Urinary bladder (tissue), 4 donors: ENCODE results near the gene MBD6. TPM values are rescaled to one million over a fixed set of nuclear protein-coding genes. Genes with fewer than 3 reads are reported as not detected.

Source experiments
- DNase-seq: peaks from one replicate; pipeline ENCODE4 v3.0.0-alpha.2; 2015; ENCODE audit errors: extremely low spot score
- H3K27ac ChIP-seq: one replicate; pipeline ENCODE4 v1.5.1; 2013; ENCODE audit warnings: low read depth, mild to moderate bottlenecking, moderate library complexity
- H3K36me3 ChIP-seq: one replicate; pipeline ENCODE4 v1.6.1; 2013; ENCODE audit warnings: mild to moderate bottlenecking, moderate library complexity; ENCODE audit not compliant: insufficient read depth
- H3K4me1 ChIP-seq: one replicate; pipeline ENCODE4 v1.6.1; 2013; ENCODE audit warnings: mild to moderate bottlenecking, moderate library complexity; ENCODE audit not compliant: insufficient read depth
- H3K4me3 ChIP-seq: one replicate; pipeline ENCODE4 v1.5.1; 2013; ENCODE audit warnings: low read depth, low read length
- WGBS: extraction: QIAGEN DNeasy Blood & Tissue Kit; methylation state at CpG from one replicate; pipeline ENCODE4 v1.1.7; 2013; 5-methylcytosine and 5-hydroxymethylcytosine counted together
- polyA plus RNA-seq: library from polyadenylated mRNA; stranded (reverse); fragments of 200-250 nt; gene quantifications from one replicate; pipeline ENCODE4 v1.2.3, GENCODE V29; 2013
- total RNA-seq: library from RNA; depleted of rRNA; stranded (reverse); fragments of >200 nt; gene quantifications from one replicate; pipeline ENCODE4 v1.2.3, GENCODE V29; 2014
- donor health status: healthy with polysubstance abuse.
- donor health status: healthy.

The MBD6 gene
- 9.6 TPM for total RNA-seq
- 31.1 TPM for polyA plus RNA-seq

- Histone ChIP-seq H3K27ac (peak within 1 kb of the TSS; percentile 97), H3K4me3 (peak within 1 kb of the TSS; percentile 52), H3K4me1 (no peaks in the 10 kb centered on the region), H3K36me3 (no peaks in the 10 kb centered on the region)
- 1% methylated on average over 57 of the region's 57 CpGs for WGBS
- peak; percentile 59 for DNase-seq
Measured at GRCh38 chr12:57522011-57522886, at the start of gene MBD6. Gene MBD6, plus strand, starts transcription at chr12:57522824. Its CDS starts 1,480 bp downstream, at chr12:57524304.

GRCh38 chr12:57473392-57473791 is 49.2 kb upstream of the MBD6 start:
- 45% methylated on average over 3 of the region's 3 CpGs for WGBS
- DNase-seq = no peak
- H3K4me1 ChIP-seq = no peaks in the 10 kb centered on the region
- no peaks in the 10 kb centered on the region for H3K36me3 ChIP-seq
- no peak overlapping the region for H3K4me3 ChIP-seq
- no peak overlapping the region for H3K27ac ChIP-seq

- no peak overlapping the region for H3K27ac ChIP-seq
- H3K4me1 ChIP-seq = no peaks in the 10 kb centered on the region
- no peaks in the 10 kb centered on the region for H3K36me3 ChIP-seq
- 88% methylated on average over 5 of the region's 5 CpGs for WGBS
- DNase-seq = no peak
- H3K4me3 ChIP-seq = no peak overlapping the region
Measured at GRCh38 chr12:57473886-57474285, 48.7 kb upstream of the MBD6 start.

- Histone ChIP-seq H3K36me3 (no peaks in the 10 kb centered on the region), H3K4me1 (no peaks in the 10 kb centered on the region), H3K4me3 (no peak overlapping the region), H3K27ac (no peak overlapping the region)
- no peak for DNase-seq
- WGBS = 63% methylated on average over 8 of the region's 8 CpGs
Measured at GRCh38 chr12:57474430-57474829, 48.2 kb upstream of the MBD6 start.

GRCh38 chr12:57474862-57475261 is 47.8 kb upstream of the MBD6 start:
- no peak overlapping the region for H3K4me3 ChIP-seq
- H3K27ac ChIP-seq = no peak overlapping the region
- no peaks in the 10 kb centered on the region for H3K36me3 ChIP-seq
- no peaks in the 10 kb centered on the region for H3K4me1 ChIP-seq
- WGBS = 62% methylated on average over 7 of the region's 7 CpGs
- no peak for DNase-seq

GRCh38 chr12:57475271-57476161 is 47.1 kb upstream of the MBD6 start:
- peak overlapping the region; percentile 8 for H3K4me3 ChIP-seq
- WGBS = 10% methylated on average over 84 of the region's 84 CpGs
- H3K4me1 ChIP-seq = no peaks in the 10 kb centered on the region
- no peak overlapping the region for H3K27ac ChIP-seq
- no peak for DNase-seq
- no peaks in the 10 kb centered on the region for H3K36me3 ChIP-seq

- DNase-seq = no peak
- WGBS = 20% methylated on average over 29 of the region's 29 CpGs
- H3K4me1 ChIP-seq = no peaks in the 10 kb centered on the region
- no peak overlapping the region for H3K27ac ChIP-seq
- no peaks in the 10 kb centered on the region for H3K36me3 ChIP-seq
- H3K4me3 ChIP-seq = peak overlapping the region; percentile 8
Measured at GRCh38 chr12:57476162-57476992, 46.2 kb upstream of the MBD6 start.

GRCh38 chr12:57476993-57477709 is 45.5 kb upstream of the MBD6 start:
- peak overlapping the region; percentile 14 for H3K27ac ChIP-seq
- 74% methylated on average over 15 of the region's 15 CpGs for WGBS
- H3K4me3 ChIP-seq = peak overlapping the region; percentile 20
- no peaks in the 10 kb centered on the region for H3K4me1 ChIP-seq
- no peaks in the 10 kb centered on the region for H3K36me3 ChIP-seq
- DNase-seq = no peak

- H3K27ac ChIP-seq = peak overlapping the region; percentile 14
Measured at GRCh38 chr12:57477710-57478681, 44.6 kb upstream of the MBD6 start.

GRCh38 chr12:57479043-57479375 is 43.6 kb upstream of the MBD6 start:
- Histone ChIP-seq H3K27ac (peak overlapping the region; percentile 12), H3K4me3 (no peak overlapping the region), H3K36me3 (no peaks in the 10 kb centered on the region), H3K4me1 (no peaks in the 10 kb centered on the region)
- DNase-seq = no peak
- 78% methylated on average over 10 of the region's 10 CpGs for WGBS

More at GRCh38 chr12:57477710-57478681, 44.6 kb upstream of the MBD6 start:
- DNase-seq = no peak
- no peaks in the 10 kb centered on the region for H3K36me3 ChIP-seq
- 60% methylated on average over 12 of the region's 12 CpGs for WGBS
- H3K4me1 ChIP-seq = no peaks in the 10 kb centered on the region
- H3K4me3 ChIP-seq = peak overlapping the region; percentile 20

- DNase-seq = no peak
- Histone ChIP-seq H3K4me1 (no peaks in the 10 kb centered on the region), H3K4me3 (no peak within 1 kb of the TSS), H3K36me3 (no peaks in the 10 kb centered on the region), H3K27ac (peak within 1 kb of the TSS; percentile 12)
- WGBS = 67% methylated on average over 6 of the region's 6 CpGs
Measured at GRCh38 chr12:57479376-57480115, 43.1 kb upstream of the MBD6 start, which contains the start of gene ARHGAP9. Gene ARHGAP9, minus strand, starts transcription at chr12:57479866. Its CDS starts 460 bp downstream, at chr12:57479406.
